ENCODE measurements around the gene CNKSR3.
A peak's percentile ranks its signal among the peaks of the same experiment; 100 is the strongest.

Gene CNKSR3

GRCh38 chr6:154440022-154440421, 70.5 kb downstream of the CNKSR3 start:
- H4K5ac ChIP-seq (ENCODE audit: low read length): no peak overlapping the region
- H2BK5ac ChIP-seq (ENCODE audit: low read length): no peak overlapping the region
- H3K23ac ChIP-seq (ENCODE audit: low read length): no peak overlapping the region
- H3K79me1 ChIP-seq (ENCODE audit: low read length): peaks cover 7% of the 10 kb centered on the region
- H2AK5ac ChIP-seq (ENCODE audit: low read length): no peak overlapping the region
- no peak overlapping the region for H3K4ac ChIP-seq (ENCODE audit: low read depth, low read length)
- no peak overlapping the region for H3K27ac ChIP-seq (ENCODE audit: low read depth, low read length)
- no peak overlapping the region for H3K4me3 ChIP-seq (ENCODE audit: low read length)
- WGBS (ENCODE audit: extremely low coverage, insufficient coverage, low lambda C conversion rate): no CpG with 5 or more reads among the region's 3 CpGs
- no peak overlapping the region for H2BK120ac ChIP-seq (ENCODE audit: low read depth, low read length)
- no peak overlapping the region for H2BK15ac ChIP-seq (replicated peaks; ENCODE audit: low read depth)
- H4K8ac ChIP-seq (ENCODE audit: low read depth, low read length): no peak overlapping the region
- no peak overlapping the region for H3K56ac ChIP-seq (ENCODE audit: low read length)
- no peaks in the 10 kb centered on the region for H3K27me3 ChIP-seq (ENCODE audit: insufficient read depth, low read length, poor library complexity)
- no peak overlapping the region for H3K4me2 ChIP-seq (ENCODE audit: low read length)
- no peak for DNase-seq
- no peaks in the 10 kb centered on the region for H3K4me1 ChIP-seq (ENCODE audit: control insufficient read depth, low read depth, low read length)
- H3K18ac ChIP-seq (ENCODE audit: low read length): no peak overlapping the region
- H3K9ac ChIP-seq (ENCODE audit: low read length): no peak overlapping the region
- H3K36me3 ChIP-seq (ENCODE audit: control insufficient read depth, insufficient read depth, low read length): peaks cover 3% of the 10 kb centered on the region
- no peaks in the 10 kb centered on the region for H3K79me2 ChIP-seq (ENCODE audit: control insufficient read depth, insufficient read depth, low read length)

GRCh38 chr6:154438882-154439415, 71.5 kb downstream of the CNKSR3 start:
- H2AK5ac ChIP-seq (ENCODE audit: low read length): no peak overlapping the region
- H3K27me3 ChIP-seq (ENCODE audit: insufficient read depth, low read length, poor library complexity): no peaks in the 10 kb centered on the region
- DNase-seq: no peak
- H3K4me3 ChIP-seq (ENCODE audit: low read length): no peak overlapping the region
- H3K79me2 ChIP-seq (ENCODE audit: control insufficient read depth, insufficient read depth, low read length): no peaks in the 10 kb centered on the region
- no peak overlapping the region for H2BK120ac ChIP-seq (ENCODE audit: low read depth, low read length)
- H3K36me3 ChIP-seq (ENCODE audit: control insufficient read depth, insufficient read depth, low read length): peaks cover 3% of the 10 kb centered on the region
- H3K4me2 ChIP-seq (ENCODE audit: low read length): no peak overlapping the region
- H3K27ac ChIP-seq (ENCODE audit: low read depth, low read length): no peak overlapping the region
- no peak overlapping the region for H3K9ac ChIP-seq (ENCODE audit: low read length)
- H3K79me1 ChIP-seq (ENCODE audit: low read length): peaks cover 7% of the 10 kb centered on the region
- H2BK15ac ChIP-seq (replicated peaks; ENCODE audit: low read depth): no peak overlapping the region
- H3K4ac ChIP-seq (ENCODE audit: low read depth, low read length): no peak overlapping the region
- H3K56ac ChIP-seq (ENCODE audit: low read length): no peak overlapping the region
- no peak overlapping the region for H4K8ac ChIP-seq (ENCODE audit: low read depth, low read length)
- H4K5ac ChIP-seq (ENCODE audit: low read length): no peak overlapping the region
- no peak overlapping the region for H2BK5ac ChIP-seq (ENCODE audit: low read length)
- WGBS (ENCODE audit: extremely low coverage, insufficient coverage, low lambda C conversion rate): no CpG with 5 or more reads among the region's 9 CpGs
- no peak overlapping the region for H3K18ac ChIP-seq (ENCODE audit: low read length)
- H3K4me1 ChIP-seq (ENCODE audit: control insufficient read depth, low read depth, low read length): no peaks in the 10 kb centered on the region
- H3K23ac ChIP-seq (ENCODE audit: low read length): no peak overlapping the region

GRCh38 chr6:154435400-154435945, 75.0 kb downstream of the CNKSR3 start:
- Histone ChIP-seq H3K18ac (ENCODE audit: low read length) (no peak overlapping the region), H3K4me1 (ENCODE audit: control insufficient read depth, low read depth, low read length) (no peaks in the 10 kb centered on the region), H4K8ac (ENCODE audit: low read depth, low read length) (no peak overlapping the region), H3K36me3 (ENCODE audit: control insufficient read depth, insufficient read depth, low read length) (peaks cover 3% of the 10 kb centered on the region), H3K79me2 (ENCODE audit: control insufficient read depth, insufficient read depth, low read length) (no peaks in the 10 kb centered on the region), H2AK5ac (ENCODE audit: low read length) (no peak overlapping the region), H3K9ac (ENCODE audit: low read length) (no peak overlapping the region), H3K79me1 (ENCODE audit: low read length) (peaks cover 5% of the 10 kb centered on the region), H3K27me3 (ENCODE audit: insufficient read depth, low read length, poor library complexity) (no peaks in the 10 kb centered on the region), H4K5ac (ENCODE audit: low read length) (no peak overlapping the region), H3K4ac (ENCODE audit: low read depth, low read length) (no peak overlapping the region), H3K23ac (ENCODE audit: low read length) (no peak overlapping the region), H3K4me3 (ENCODE audit: low read length) (no peak overlapping the region), H3K56ac (ENCODE audit: low read length) (no peak overlapping the region), H2BK15ac (replicated peaks; ENCODE audit: low read depth) (no peak overlapping the region), H3K4me2 (ENCODE audit: low read length) (no peak overlapping the region), H2BK5ac (ENCODE audit: low read length) (no peak overlapping the region), H2BK120ac (ENCODE audit: low read depth, low read length) (no peak overlapping the region), H3K27ac (ENCODE audit: low read depth, low read length) (no peak overlapping the region)
- no peak for DNase-seq
- WGBS (ENCODE audit: extremely low coverage, insufficient coverage, low lambda C conversion rate): no CpG with 5 or more reads among the region's 11 CpGs

- H3K18ac ChIP-seq (ENCODE audit: low read length): no peak overlapping the region
- H3K4me2 ChIP-seq (ENCODE audit: low read length): no peak overlapping the region
- no peak overlapping the region for H4K8ac ChIP-seq (ENCODE audit: low read depth, low read length)
- no peak overlapping the region for H3K56ac ChIP-seq (ENCODE audit: low read length)
- no peak overlapping the region for H2BK120ac ChIP-seq (ENCODE audit: low read depth, low read length)
- WGBS (ENCODE audit: extremely low coverage, insufficient coverage, low lambda C conversion rate): no CpG with 5 or more reads among the region's 3 CpGs
- peaks cover 5% of the 10 kb centered on the region for H3K79me1 ChIP-seq (ENCODE audit: low read length)
- no peak overlapping the region for H3K4ac ChIP-seq (ENCODE audit: low read depth, low read length)
- no peak overlapping the region for H4K5ac ChIP-seq (ENCODE audit: low read length)
- H3K36me3 ChIP-seq (ENCODE audit: control insufficient read depth, insufficient read depth, low read length): peaks cover 3% of the 10 kb centered on the region
- no peak overlapping the region for H3K4me3 ChIP-seq (ENCODE audit: low read length)
- no peaks in the 10 kb centered on the region for H3K79me2 ChIP-seq (ENCODE audit: control insufficient read depth, insufficient read depth, low read length)
- H3K23ac ChIP-seq (ENCODE audit: low read length): no peak overlapping the region
- no peak overlapping the region for H2BK5ac ChIP-seq (ENCODE audit: low read length)
- no peaks in the 10 kb centered on the region for H3K27me3 ChIP-seq (ENCODE audit: insufficient read depth, low read length, poor library complexity)
- no peak for DNase-seq
- no peaks in the 10 kb centered on the region for H3K4me1 ChIP-seq (ENCODE audit: control insufficient read depth, low read depth, low read length)
- H3K27ac ChIP-seq (ENCODE audit: low read depth, low read length): no peak overlapping the region
- no peak overlapping the region for H3K9ac ChIP-seq (ENCODE audit: low read length)
- no peak overlapping the region for H2BK15ac ChIP-seq (replicated peaks; ENCODE audit: low read depth)
- H2AK5ac ChIP-seq (ENCODE audit: low read length): no peak overlapping the region
These were observed 75.8 kb downstream of the CNKSR3 start for GRCh38 chr6:154434662-154435061.

- H2BK15ac ChIP-seq (replicated peaks; ENCODE audit: low read depth): no peak overlapping the region
- H3K4me2 ChIP-seq (ENCODE audit: low read length): no peak overlapping the region
- no peak overlapping the region for H3K4me3 ChIP-seq (ENCODE audit: low read length)
- H3K56ac ChIP-seq (ENCODE audit: low read length): no peak overlapping the region
- no peak overlapping the region for H3K27ac ChIP-seq (ENCODE audit: low read depth, low read length)
- H3K9ac ChIP-seq (ENCODE audit: low read length): no peak overlapping the region
- no peak overlapping the region for H2AK5ac ChIP-seq (ENCODE audit: low read length)
- H3K18ac ChIP-seq (ENCODE audit: low read length): no peak overlapping the region
- no peak overlapping the region for H3K4ac ChIP-seq (ENCODE audit: low read depth, low read length)
- no peak for DNase-seq
- H2BK120ac ChIP-seq (ENCODE audit: low read depth, low read length): no peak overlapping the region
- no CpG with 5 or more reads among the region's 8 CpGs for WGBS (ENCODE audit: extremely low coverage, insufficient coverage, low lambda C conversion rate)
- no peak overlapping the region for H2BK5ac ChIP-seq (ENCODE audit: low read length)
- no peaks in the 10 kb centered on the region for H3K4me1 ChIP-seq (ENCODE audit: control insufficient read depth, low read depth, low read length)
- H3K36me3 ChIP-seq (ENCODE audit: control insufficient read depth, insufficient read depth, low read length): peaks cover 3% of the 10 kb centered on the region
- peaks cover 3% of the 10 kb centered on the region for H3K79me1 ChIP-seq (ENCODE audit: low read length)
- no peaks in the 10 kb centered on the region for H3K79me2 ChIP-seq (ENCODE audit: control insufficient read depth, insufficient read depth, low read length)
- no peak overlapping the region for H4K5ac ChIP-seq (ENCODE audit: low read length)
- H3K27me3 ChIP-seq (ENCODE audit: insufficient read depth, low read length, poor library complexity): no peaks in the 10 kb centered on the region
- peak overlapping the region; percentile 40 for H4K8ac ChIP-seq (ENCODE audit: low read depth, low read length)
- no peak overlapping the region for H3K23ac ChIP-seq (ENCODE audit: low read length)
These were observed 76.8 kb downstream of the CNKSR3 start for GRCh38 chr6:154433477-154434241.
